ENCODE results near the gene WNT3A.

DNA sequence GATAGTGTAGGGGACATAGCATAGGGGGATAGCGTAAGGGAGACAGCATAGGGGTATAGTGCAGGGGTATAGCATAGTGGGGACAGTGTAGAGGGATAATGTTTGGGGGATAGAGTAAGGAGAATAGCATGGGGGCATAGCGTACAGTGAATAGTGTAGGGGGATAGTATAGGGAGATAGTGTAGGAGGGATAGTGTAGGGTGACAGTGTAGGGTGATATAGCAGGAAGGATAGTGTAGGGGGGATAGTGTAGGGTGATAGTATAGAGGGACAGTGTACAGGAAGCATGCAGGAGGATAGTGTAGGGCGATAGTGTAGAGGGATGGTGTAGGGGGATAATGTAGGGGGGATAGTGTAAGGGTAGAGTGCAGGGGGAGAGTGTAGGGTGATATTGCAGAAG lies 64.1 kb downstream of the WNT3A start:
- TF ChIP-seq CTCF (conservative IDR thresholded peaks at IDR 0.05 in 1 of 2, IDR thresholded peaks at IDR 0.05 in 1 of 2; ENCODE audit: extremely low read depth in 1 of 2, insufficient read depth in 1 of 2, low read depth in 1 of 2, low read length in 2 of 2) (no peak), EZH2 (IDR thresholded peaks at IDR 0.05; ENCODE audit: borderline replicate concordance, low read length) (no peak)
